Body of pancreas (tissue), 4 donors: ENCODE data around the gene SLC25A21.

Experiments used
- POLR2A ChIP-seq, 3 donors: fragments of 450-650 bp; IDR thresholded peaks; one replicate each; pipeline ENCODE4 v1.6.1; 2016; ENCODE audit warnings: antibody characterized with exemption in 3 of 3, mild to moderate bottlenecking in 2 of 3
- TF ChIP-seq, protein P1 (sequence below), 7 experiments: fragments of 450-650 bp in 4 of 7; fragments of 200-600 bp in 3 of 7; sonication (generic) in 3 of 7; IDR thresholded peaks; one replicate each; pipeline ENCODE4 v1.5.1; 2016 to 2019; ENCODE audit warnings: antibody characterized with exemption in 7 of 7

DNA sequence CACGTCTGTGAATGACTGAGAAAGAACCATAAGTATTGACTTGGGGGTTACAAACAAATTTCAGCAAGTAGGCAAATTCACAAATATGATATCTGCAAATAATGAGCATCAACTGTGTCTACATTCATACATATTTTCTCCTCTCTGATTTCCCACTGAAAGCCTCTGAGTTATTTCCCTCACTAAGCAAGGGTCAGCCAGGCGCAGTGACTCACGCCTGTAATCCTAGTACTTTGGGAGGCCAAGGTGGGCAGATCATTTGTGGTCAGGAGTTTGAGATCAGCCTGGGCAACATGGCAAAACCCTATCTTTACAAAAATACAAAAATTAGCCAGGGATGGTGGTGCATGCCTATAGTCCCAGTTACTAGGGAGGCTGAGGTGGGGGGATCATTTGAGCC, 80.8 kb downstream of the SLC25A21 start:
- TF ChIP-seq, protein P1, sequence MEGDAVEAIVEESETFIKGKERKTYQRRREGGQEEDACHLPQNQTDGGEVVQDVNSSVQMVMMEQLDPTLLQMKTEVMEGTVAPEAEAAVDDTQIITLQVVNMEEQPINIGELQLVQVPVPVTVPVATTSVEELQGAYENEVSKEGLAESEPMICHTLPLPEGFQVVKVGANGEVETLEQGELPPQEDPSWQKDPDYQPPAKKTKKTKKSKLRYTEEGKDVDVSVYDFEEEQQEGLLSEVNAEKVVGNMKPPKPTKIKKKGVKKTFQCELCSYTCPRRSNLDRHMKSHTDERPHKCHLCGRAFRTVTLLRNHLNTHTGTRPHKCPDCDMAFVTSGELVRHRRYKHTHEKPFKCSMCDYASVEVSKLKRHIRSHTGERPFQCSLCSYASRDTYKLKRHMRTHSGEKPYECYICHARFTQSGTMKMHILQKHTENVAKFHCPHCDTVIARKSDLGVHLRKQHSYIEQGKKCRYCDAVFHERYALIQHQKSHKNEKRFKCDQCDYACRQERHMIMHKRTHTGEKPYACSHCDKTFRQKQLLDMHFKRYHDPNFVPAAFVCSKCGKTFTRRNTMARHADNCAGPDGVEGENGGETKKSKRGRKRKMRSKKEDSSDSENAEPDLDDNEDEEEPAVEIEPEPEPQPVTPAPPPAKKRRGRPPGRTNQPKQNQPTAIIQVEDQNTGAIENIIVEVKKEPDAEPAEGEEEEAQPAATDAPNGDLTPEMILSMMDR (IDR thresholded peaks at IDR 0.05): no peak
- no peak for TF ChIP-seq POLR2A (IDR thresholded peaks at IDR 0.05)
